ENCODE results near the gene MEMO1.
"Not testable (repeated sequence)": the region's sequence is repeated elsewhere in the genome, so short reads cannot be mapped to it uniquely, and the experiment has no call there.

MEMO1 gene
- total RNA-seq = 5.3 to 5.5 reads per million in 2 donors

DNA sequence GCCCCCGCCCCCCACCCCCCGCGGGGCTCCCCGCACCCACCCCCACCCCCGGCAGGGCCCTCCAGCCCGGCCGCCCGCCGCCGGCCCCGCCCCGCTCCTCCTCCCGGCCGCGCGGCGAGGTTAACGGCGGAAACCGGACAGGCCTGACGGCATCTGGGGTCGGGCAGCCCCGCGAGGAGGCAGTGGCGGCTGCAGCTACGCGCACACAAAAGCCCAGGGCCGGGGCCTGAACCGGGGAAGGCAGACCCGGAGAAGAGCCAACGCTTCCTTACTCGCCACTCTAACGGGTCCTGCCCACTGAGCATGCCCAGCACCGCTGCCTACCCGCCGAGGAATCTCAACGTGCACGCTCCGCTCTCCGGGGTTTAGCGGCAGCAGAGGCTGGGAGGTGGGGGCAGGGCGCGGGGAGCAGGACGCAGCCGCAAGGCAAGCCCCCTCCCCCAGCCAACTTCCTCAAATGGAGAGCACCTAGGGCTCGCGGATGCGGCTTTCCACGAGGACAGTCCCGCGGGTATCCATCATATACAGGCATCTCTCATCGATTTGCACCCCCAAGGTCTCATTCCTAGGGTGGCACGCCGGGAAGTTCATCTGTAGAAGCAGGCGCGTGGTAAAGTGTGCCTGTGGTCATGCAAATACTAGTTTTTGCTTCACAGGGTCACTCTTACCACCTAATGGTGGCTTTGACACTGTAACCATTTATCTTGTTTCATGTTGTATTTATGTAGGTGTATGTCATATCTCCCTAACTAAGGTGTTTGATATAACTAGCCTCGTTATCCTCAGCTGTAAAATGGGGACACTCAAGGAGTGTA is at the start of gene MEMO1:
Gene MEMO1, minus strand, starts transcription at position 339 of the 815 bp plus-strand sequence. CDS start 761 bp downstream, outside the sequence.
- DNase-seq = peak; percentile 83

- DNase-seq = no peak
These were observed 49.5 kb upstream of the MEMO1 start for GRCh38 chr2:32060266-32060665.

GRCh38 chr2:32058130-32058529 is 47.3 kb upstream of the MEMO1 start:
- DNase-seq = no peak

DNA sequence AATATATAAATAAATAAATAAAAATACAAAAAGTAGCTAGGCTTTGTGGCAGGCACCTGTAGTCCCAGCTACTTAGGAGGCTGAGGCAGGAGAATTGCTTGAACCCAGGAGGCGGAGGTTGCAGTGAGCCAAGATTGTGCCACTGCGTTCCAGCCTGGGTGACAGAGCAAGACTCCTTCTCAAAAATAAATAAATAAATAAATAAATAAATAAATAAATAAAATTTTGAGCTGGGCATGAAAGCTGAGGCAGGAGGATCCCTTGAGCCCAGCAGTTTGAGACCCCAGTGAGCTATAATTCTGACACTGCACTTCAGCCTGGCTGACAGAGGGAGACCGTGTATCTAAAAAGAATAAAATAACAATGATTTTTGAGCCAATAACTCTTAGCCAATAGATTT is 43.8 kb upstream of the MEMO1 start:
- DNase-seq = not testable (repeated sequence)

DNA sequence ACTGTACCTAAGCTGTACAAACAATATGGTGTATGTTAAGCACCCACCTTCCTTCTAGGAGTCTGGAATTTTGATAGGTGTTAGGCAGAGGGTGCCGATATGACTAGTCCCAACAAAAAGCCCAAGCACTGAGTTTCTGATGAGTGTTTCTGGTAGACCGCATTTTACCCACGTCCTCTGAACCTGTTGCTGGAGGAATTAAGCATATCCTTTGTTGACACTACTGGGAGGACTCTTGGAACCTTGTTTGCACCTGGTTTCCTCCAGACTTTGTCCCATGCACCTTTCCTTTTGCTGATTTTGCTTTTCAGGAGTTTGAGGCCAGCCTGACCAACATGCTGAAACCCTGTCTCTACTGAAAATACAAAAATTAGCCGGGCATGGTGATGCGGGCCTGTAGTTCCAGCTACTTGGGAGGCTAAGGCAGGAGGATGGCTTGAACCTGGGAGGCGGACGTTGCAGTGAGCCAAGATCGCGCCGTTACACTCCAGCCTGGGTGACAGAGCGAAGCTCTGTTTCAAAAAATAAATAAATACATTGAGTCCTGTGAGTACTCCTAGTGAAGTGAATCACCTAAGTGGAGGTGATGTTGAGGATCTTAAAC is 41.1 kb upstream of the MEMO1 start:
- DNase-seq = no peak

DNA sequence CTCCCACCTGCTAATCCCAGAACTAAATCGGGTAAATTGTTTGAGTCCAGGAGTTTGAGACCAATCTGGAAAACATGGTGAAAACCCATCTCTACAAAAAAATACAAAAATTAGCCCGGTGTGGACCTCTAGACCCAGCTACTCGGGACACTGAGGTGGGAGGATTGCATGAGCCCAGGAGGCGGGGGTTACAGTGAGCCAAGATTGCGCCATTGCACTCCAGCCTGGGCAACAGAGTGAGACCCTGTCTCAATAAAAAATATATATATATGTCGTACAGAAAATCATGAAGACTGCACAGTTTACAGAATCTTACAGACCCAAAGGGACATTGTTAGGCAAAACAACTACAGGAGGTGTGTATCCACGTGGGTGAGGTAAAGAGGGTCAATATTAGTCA is 32.8 kb upstream of the MEMO1 start:
- DNase-seq = no peak

- peak; percentile 86 for DNase-seq
These were observed 28.8 kb upstream of the MEMO1 start, which contains the start of gene DPY30 for GRCh38 chr2:32039447-32040219. DPY30 (minus strand) TSS chr2:32039805; CDS start chr2:32039456, 349 bp downstream.

DNA sequence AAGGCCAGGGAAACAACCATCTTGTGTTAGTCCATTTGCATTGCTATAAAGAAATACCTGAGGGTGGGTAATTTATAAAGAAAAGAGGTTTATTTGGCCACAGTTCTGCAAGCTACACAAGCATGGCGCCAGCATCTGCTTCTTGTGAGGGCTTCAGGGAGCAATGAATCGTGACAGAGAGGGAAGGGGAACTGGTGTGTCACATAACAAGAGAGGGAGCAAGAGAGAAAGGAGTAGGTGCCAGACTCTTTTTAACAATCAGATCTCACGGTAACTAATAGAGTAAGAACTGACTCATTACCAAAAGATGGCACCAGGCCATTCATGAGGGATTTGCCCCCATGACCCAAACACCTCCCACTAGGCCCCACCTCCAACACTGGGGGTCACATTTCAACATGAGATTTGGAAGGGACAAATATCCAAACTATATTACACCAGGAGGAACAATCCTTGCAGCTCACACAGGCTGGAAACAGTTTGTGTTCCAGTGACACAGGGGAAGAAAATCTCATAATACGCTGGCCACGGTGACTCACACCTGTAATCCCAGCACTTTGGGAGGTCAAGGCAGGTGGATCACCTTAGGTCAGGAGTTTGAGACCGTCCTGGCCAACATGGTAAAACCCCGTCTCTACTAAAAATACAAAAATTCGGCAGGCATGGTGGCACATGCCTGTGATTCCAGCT is 23.5 kb upstream of the MEMO1 start:
- not testable (repeated sequence) for DNase-seq

DNA sequence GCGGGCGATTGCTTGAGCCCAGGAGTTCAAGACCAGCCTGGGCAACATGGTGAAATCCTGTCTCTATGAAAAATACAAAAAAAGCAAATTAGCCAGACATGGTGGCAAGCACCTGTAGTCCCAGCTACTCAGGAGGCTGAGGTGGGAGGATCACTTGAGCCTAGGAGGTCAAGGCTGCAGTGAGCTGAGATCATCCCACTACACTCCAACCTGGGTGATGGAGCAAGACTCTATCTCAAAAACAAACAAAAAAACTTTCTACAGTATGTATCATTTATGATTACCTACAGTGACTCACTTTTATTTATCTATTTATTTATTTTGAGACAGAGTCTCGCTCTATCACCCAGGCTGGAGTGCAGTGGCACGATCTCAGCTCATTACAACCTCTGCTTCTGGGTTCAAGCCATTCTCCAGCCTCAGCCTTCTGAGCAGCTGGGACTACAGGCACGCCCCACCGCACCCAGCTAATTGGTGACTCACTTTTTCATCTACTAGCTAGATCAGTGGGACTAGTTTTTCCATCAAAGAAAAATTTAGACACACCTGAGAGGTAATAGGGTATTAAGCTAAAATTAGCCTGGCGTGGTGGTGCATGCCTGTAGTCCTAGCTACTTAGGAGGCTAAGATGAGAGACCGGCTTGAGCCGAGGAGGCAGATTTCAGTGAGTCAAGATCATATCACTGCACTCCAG is 8.1 kb upstream of the MEMO1 start:
- DNase-seq = not testable (repeated sequence)

- no peak for DNase-seq
These were observed 2.1 kb upstream of the MEMO1 start for GRCh38 chr2:32012872-32013271.

GRCh38 chr2:32011485-32011960 is 715 bp upstream of the MEMO1 start:
- DNase-seq = no peak

- DNase-seq = peak; percentile 68
These were observed 533 bp downstream of the MEMO1 start for GRCh38 chr2:32010280-32010669.

GRCh38 chr2:32009516-32010256 is 1.1 kb downstream of the MEMO1 start:
- peak; percentile 30 for DNase-seq

GRCh38 chr2:32008805-32009515 is 1.8 kb downstream of the MEMO1 start:
- no peak for DNase-seq

GRCh38 chr2:32007121-32007391 is 3.8 kb downstream of the MEMO1 start:
- no peak for DNase-seq

DNA sequence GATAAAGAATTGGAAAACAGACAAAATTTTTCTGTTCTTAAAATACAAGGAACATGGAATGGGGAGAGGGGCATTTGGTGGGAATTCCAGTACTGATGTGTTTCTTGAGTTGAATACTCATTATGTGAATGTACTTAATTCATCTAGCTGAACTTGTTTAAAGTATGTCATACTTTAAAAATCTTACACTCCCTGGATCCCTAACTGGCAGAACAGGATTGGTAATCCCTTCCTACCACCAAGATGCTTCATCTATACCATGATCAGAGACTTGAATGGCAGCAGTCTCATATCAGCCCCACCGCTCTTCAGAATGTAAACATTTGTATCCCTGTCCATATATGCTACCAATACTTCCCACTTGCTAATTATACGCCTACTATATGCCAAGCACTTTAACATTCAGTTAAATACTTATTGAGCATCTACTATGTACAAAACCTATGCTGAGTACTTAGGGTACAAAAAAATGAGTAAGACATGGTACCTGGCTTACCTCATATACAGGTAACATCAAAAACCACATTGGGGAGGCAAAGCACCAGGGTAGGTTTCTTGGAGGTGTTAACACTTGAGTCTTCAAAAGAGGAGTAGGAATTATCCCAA is 5.3 kb downstream of the MEMO1 start:
- DNase-seq = no peak

- no peak for DNase-seq
These were observed 7.0 kb downstream of the MEMO1 start for GRCh38 chr2:32003791-32004190.

DNA sequence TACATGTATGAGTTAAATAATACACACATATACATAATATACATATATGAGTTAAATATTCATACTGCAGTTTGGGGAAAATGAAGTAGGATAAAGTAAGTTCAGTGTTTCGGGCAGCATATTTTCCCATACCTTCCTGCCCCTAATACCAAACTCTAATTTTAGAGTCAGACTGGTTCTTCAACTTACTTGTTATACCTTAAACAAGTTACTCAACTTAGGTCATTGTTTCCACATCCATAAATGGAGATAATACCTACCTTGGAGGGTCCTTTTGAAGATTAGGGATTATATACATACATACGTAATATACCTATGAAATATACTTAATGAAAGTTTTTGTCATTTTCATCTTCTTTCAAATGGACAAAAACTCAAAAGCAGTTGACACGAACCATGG is 8.4 kb downstream of the MEMO1 start:
- DNase-seq = no peak

GRCh38 chr2:31999438-31999837 is 11.4 kb downstream of the MEMO1 start:
- no peak for DNase-seq

GRCh38 chr2:31998731-31999383 is 12.0 kb downstream of the MEMO1 start:
- no peak for DNase-seq
